ENCODE measurements around the gene BPIFB4.
"Not testable (repeated sequence)": the region's sequence is repeated elsewhere in the genome, so short reads cannot be mapped to it uniquely, and the experiment has no call there.

Gene BPIFB4

GRCh38 chr20:33042983-33043730, 36.3 kb upstream of the BPIFB4 start:
- H3K4me3 ChIP-seq (ENCODE audit: low read depth in 1 of 2, low read length in 2 of 2): no peak overlapping the region
- H3K27ac ChIP-seq (ENCODE audit: low read length): no peak overlapping the region
- no peaks in the 10 kb centered on the region for H3K4me1 ChIP-seq (ENCODE audit: control insufficient read depth in 1 of 2, insufficient read depth in 2 of 2, low read length in 2 of 2)

GRCh38 chr20:33043731-33044181, 35.7 kb upstream of the BPIFB4 start:
- Histone ChIP-seq H3K4me1 (ENCODE audit: control insufficient read depth in 1 of 2, insufficient read depth in 2 of 2, low read length in 2 of 2) (no peaks in the 10 kb centered on the region), H3K4me3 (ENCODE audit: low read depth in 1 of 2, low read length in 2 of 2) (no peak overlapping the region), H3K27ac (ENCODE audit: low read length) (no peak overlapping the region), H3K36me3 (ENCODE audit: control insufficient read depth in 1 of 2, insufficient read depth in 2 of 2, low read length in 2 of 2) (no peaks in the 10 kb centered on the region), H3K9me3 (ENCODE audit: control insufficient read depth in 1 of 2, low read length in 2 of 2) (peaks cover 5 to 13% of the 10 kb centered on the region in 2 donors), H3K27me3 (ENCODE audit: low read depth, low read length) (no peaks in the 10 kb centered on the region)

More at GRCh38 chr20:33042983-33043730, 36.3 kb upstream of the BPIFB4 start:
- Histone ChIP-seq H3K36me3 (ENCODE audit: control insufficient read depth in 1 of 2, insufficient read depth in 2 of 2, low read length in 2 of 2) (no peaks in the 10 kb centered on the region), H3K9me3 (ENCODE audit: control insufficient read depth in 1 of 2, low read length in 2 of 2) (peaks cover 5 to 13% of the 10 kb centered on the region in 2 donors), H3K27me3 (ENCODE audit: low read depth, low read length) (no peaks in the 10 kb centered on the region)

- H3K4me3 ChIP-seq (ENCODE audit: low read depth in 1 of 2, low read length in 2 of 2); H3K36me3 ChIP-seq (ENCODE audit: control insufficient read depth in 1 of 2, insufficient read depth in 2 of 2, low read length in 2 of 2); H3K27me3 ChIP-seq (ENCODE audit: low read depth, low read length); H3K27ac ChIP-seq (ENCODE audit: low read length); H3K4me1 ChIP-seq (ENCODE audit: control insufficient read depth in 1 of 2, insufficient read depth in 2 of 2, low read length in 2 of 2): not testable (repeated sequence)
- H3K9me3 ChIP-seq (ENCODE audit: control insufficient read depth in 1 of 2, low read length in 2 of 2): peaks cover 5 to 13% of the 10 kb centered on the region in 2 donors
These were observed 34.2 kb upstream of the BPIFB4 start for GRCh38 chr20:33045129-33045721.

- Histone ChIP-seq H3K4me1 (ENCODE audit: control insufficient read depth in 1 of 2, insufficient read depth in 2 of 2, low read length in 2 of 2) (no peaks in the 10 kb centered on the region), H3K27ac (ENCODE audit: low read length) (no peak overlapping the region), H3K36me3 (ENCODE audit: control insufficient read depth in 1 of 2, insufficient read depth in 2 of 2, low read length in 2 of 2) (no peaks in the 10 kb centered on the region), H3K27me3 (ENCODE audit: low read depth, low read length) (no peaks in the 10 kb centered on the region), H3K9me3 (ENCODE audit: control insufficient read depth in 1 of 2, low read length in 2 of 2) (peaks cover 5 to 13% of the 10 kb centered on the region in 2 donors), H3K4me3 (ENCODE audit: low read depth in 1 of 2, low read length in 2 of 2) (no peak overlapping the region)
These were observed 33.0 kb upstream of the BPIFB4 start for GRCh38 chr20:33046412-33046811.

- Histone ChIP-seq H3K4me1 (ENCODE audit: control insufficient read depth in 1 of 2, insufficient read depth in 2 of 2, low read length in 2 of 2) (no peaks in the 10 kb centered on the region), H3K36me3 (ENCODE audit: control insufficient read depth in 1 of 2, insufficient read depth in 2 of 2, low read length in 2 of 2) (no peaks in the 10 kb centered on the region), H3K4me3 (ENCODE audit: low read depth in 1 of 2, low read length in 2 of 2) (no peak overlapping the region), H3K27me3 (ENCODE audit: low read depth, low read length) (no peaks in the 10 kb centered on the region), H3K27ac (ENCODE audit: low read length) (no peak overlapping the region), H3K9me3 (ENCODE audit: control insufficient read depth in 1 of 2, low read length in 2 of 2) (no peaks in the 10 kb centered on the region)
These were observed 28.1 kb upstream of the BPIFB4 start for GRCh38 chr20:33051333-33051732.

GRCh38 chr20:33053291-33054106, 25.9 kb upstream of the BPIFB4 start, which contains the start of gene BPIFB3:
Gene BPIFB3 (plus strand): TSS chr20:33053903. CDS start chr20:33055436, 1,533 bp downstream.
- no peaks in the 10 kb centered on the region for H3K4me1 ChIP-seq (ENCODE audit: control insufficient read depth in 1 of 2, insufficient read depth in 2 of 2, low read length in 2 of 2)
- no peaks in the 10 kb centered on the region for H3K9me3 ChIP-seq (ENCODE audit: control insufficient read depth in 1 of 2, low read length in 2 of 2)
- no peaks in the 10 kb centered on the region for H3K36me3 ChIP-seq (ENCODE audit: control insufficient read depth in 1 of 2, insufficient read depth in 2 of 2, low read length in 2 of 2)

GRCh38 chr20:33054381-33054780, 25.1 kb upstream of the BPIFB4 start:
- no peaks in the 10 kb centered on the region for H3K27me3 ChIP-seq (ENCODE audit: low read depth, low read length)
- no peak overlapping the region for H3K27ac ChIP-seq (ENCODE audit: low read length)
- no peak overlapping the region for H3K4me3 ChIP-seq (ENCODE audit: low read depth in 1 of 2, low read length in 2 of 2)
- H3K36me3 ChIP-seq (ENCODE audit: control insufficient read depth in 1 of 2, insufficient read depth in 2 of 2, low read length in 2 of 2): no peaks in the 10 kb centered on the region
- H3K9me3 ChIP-seq (ENCODE audit: control insufficient read depth in 1 of 2, low read length in 2 of 2): no peaks in the 10 kb centered on the region
- no peaks in the 10 kb centered on the region for H3K4me1 ChIP-seq (ENCODE audit: control insufficient read depth in 1 of 2, insufficient read depth in 2 of 2, low read length in 2 of 2)

More at GRCh38 chr20:33053291-33054106, 25.9 kb upstream of the BPIFB4 start, which contains the start of gene BPIFB3:
- no peaks in the 10 kb centered on the region for H3K27me3 ChIP-seq (ENCODE audit: low read depth, low read length)
- H3K27ac ChIP-seq (ENCODE audit: low read length): no peak within 1 kb of the TSS
- no peak within 1 kb of the TSS for H3K4me3 ChIP-seq (ENCODE audit: low read depth in 1 of 2, low read length in 2 of 2)

GRCh38 chr20:33054791-33055190, 24.7 kb upstream of the BPIFB4 start:
- no peaks in the 10 kb centered on the region for H3K27me3 ChIP-seq (ENCODE audit: low read depth, low read length)
- no peak overlapping the region for H3K27ac ChIP-seq (ENCODE audit: low read length)
- H3K4me3 ChIP-seq (ENCODE audit: low read depth in 1 of 2, low read length in 2 of 2): no peak overlapping the region
- H3K36me3 ChIP-seq (ENCODE audit: control insufficient read depth in 1 of 2, insufficient read depth in 2 of 2, low read length in 2 of 2): no peaks in the 10 kb centered on the region
- no peaks in the 10 kb centered on the region for H3K9me3 ChIP-seq (ENCODE audit: control insufficient read depth in 1 of 2, low read length in 2 of 2)
- H3K4me1 ChIP-seq (ENCODE audit: control insufficient read depth in 1 of 2, insufficient read depth in 2 of 2, low read length in 2 of 2): no peaks in the 10 kb centered on the region

GRCh38 chr20:33059136-33059535, 20.3 kb upstream of the BPIFB4 start:
- Histone ChIP-seq H3K27me3 (ENCODE audit: low read depth, low read length) (no peaks in the 10 kb centered on the region), H3K27ac (ENCODE audit: low read length) (no peak overlapping the region), H3K4me3 (ENCODE audit: low read depth in 1 of 2, low read length in 2 of 2) (no peak overlapping the region)

GRCh38 chr20:33059741-33060390, 19.6 kb upstream of the BPIFB4 start:
- no peak overlapping the region for H3K27ac ChIP-seq (ENCODE audit: low read length)
- no peak overlapping the region for H3K4me3 ChIP-seq (ENCODE audit: low read depth in 1 of 2, low read length in 2 of 2)
- no peaks in the 10 kb centered on the region for H3K27me3 ChIP-seq (ENCODE audit: low read depth, low read length)
- no peaks in the 10 kb centered on the region for H3K36me3 ChIP-seq (ENCODE audit: control insufficient read depth in 1 of 2, insufficient read depth in 2 of 2, low read length in 2 of 2)
- no peaks in the 10 kb centered on the region for H3K4me1 ChIP-seq (ENCODE audit: control insufficient read depth in 1 of 2, insufficient read depth in 2 of 2, low read length in 2 of 2)
- no peaks in the 10 kb centered on the region for H3K9me3 ChIP-seq (ENCODE audit: control insufficient read depth in 1 of 2, low read length in 2 of 2)

More at GRCh38 chr20:33059136-33059535, 20.3 kb upstream of the BPIFB4 start:
- H3K4me1 ChIP-seq (ENCODE audit: control insufficient read depth in 1 of 2, insufficient read depth in 2 of 2, low read length in 2 of 2): no peaks in the 10 kb centered on the region
- H3K36me3 ChIP-seq (ENCODE audit: control insufficient read depth in 1 of 2, insufficient read depth in 2 of 2, low read length in 2 of 2): no peaks in the 10 kb centered on the region
- H3K9me3 ChIP-seq (ENCODE audit: control insufficient read depth in 1 of 2, low read length in 2 of 2): no peaks in the 10 kb centered on the region

GRCh38 chr20:33061658-33062028, 17.8 kb upstream of the BPIFB4 start:
- no peak overlapping the region for H3K27ac ChIP-seq (ENCODE audit: low read length)
- H3K9me3 ChIP-seq (ENCODE audit: control insufficient read depth in 1 of 2, low read length in 2 of 2): no peaks in the 10 kb centered on the region
- H3K4me1 ChIP-seq (ENCODE audit: control insufficient read depth in 1 of 2, insufficient read depth in 2 of 2, low read length in 2 of 2): no peaks in the 10 kb centered on the region
- no peaks in the 10 kb centered on the region for H3K27me3 ChIP-seq (ENCODE audit: low read depth, low read length)
- H3K36me3 ChIP-seq (ENCODE audit: control insufficient read depth in 1 of 2, insufficient read depth in 2 of 2, low read length in 2 of 2): no peaks in the 10 kb centered on the region
- no peak overlapping the region for H3K4me3 ChIP-seq (ENCODE audit: low read depth in 1 of 2, low read length in 2 of 2)
